HK-2 (cell line): ENCODE data around the gene CDH23.
A peak's percentile ranks its signal among the peaks of the same experiment; 100 is the strongest.

ENCODE experiments used
- DNase-seq: peaks from one replicate; pipeline ENCODE4 v3.0.0-alpha.2; 2018; ENCODE audit not compliant: unreplicated experiment

The CDH23 gene

DNA sequence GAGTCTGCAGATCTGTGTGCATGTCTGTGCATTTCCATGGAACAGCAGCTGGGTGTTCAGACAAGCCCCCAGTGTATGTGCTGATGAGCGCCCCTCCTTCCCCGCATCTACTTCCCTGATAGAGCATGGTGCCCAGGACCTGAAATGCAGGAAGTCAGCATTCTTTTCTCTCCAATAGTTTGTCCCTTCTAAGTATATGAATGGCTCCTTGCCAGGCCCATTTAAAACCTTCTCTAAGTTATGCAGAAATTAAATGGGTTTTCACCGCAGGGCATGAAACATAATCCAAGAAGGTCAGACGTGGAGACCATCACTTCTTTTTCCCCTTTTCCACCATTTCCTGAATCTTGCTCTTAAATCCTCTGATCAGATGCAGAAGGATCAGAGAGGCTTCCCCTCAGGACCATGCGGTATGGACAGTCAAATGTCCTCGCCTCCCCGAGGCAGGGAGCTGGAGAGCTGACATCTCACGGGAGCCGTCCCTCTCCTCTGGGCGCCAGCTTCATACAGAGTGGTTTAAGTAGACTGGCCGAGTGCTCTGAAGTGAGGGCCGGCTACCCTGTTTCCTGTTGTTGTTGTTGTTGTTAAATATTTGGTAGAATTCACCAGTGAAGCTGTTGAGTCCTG lies 167.6 kb downstream of the CDH23 start:
- no peak for DNase-seq

DNA sequence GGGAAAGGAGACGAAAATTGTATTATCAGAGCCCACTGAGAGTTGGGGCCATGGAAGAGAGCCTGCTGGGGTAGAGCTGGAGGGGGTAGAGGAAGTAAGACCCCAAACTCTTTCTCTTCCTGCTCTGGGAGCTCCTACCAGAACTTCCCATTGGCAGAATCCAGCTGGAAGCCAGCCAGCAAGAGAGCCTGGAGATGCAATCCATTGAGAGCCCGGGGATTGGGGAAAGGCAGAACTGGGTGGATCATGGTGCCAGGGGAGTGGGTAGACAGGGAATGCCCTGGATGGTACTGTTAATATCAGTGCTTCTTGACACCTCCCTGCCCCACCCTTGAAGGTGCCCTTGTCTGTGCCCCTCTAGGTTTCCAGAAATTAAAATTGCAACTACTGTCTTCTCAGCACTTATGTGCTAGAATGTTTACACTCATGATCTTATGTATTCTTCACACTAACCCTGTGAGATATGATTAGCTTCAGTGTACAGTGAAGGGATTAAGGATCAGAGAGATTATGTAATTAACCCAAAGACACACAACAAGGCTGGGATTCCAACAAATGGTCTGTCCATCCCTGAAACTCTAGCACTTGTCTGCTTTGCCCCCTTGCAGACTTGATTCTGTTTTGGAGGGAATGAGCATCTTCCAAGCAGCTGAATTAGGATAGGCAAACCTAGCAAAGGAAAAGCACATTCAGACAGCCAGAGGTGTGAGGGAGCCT lies 168.7 kb downstream of the CDH23 start:
- DNase-seq: no peak

DNA sequence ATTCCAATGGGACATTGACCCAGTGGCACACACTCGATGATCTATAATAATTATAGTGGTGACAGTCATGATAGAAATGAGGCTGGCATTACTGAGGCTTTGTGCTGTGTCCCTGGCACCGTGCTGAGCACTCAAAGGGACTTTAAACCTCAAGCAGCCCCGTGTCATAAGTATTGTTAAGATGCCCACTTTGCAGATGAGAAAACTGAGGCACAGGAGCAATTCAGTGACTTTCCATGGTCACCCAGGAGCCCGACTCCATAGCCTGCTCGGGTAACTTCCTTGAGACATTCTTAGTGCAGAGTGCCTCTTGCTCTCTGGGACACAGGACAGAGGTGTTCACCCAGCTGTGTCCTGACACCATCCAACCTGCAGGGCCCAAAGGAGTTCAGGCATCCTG lies 170.3 kb downstream of the CDH23 start:
- no peak for DNase-seq

DNA sequence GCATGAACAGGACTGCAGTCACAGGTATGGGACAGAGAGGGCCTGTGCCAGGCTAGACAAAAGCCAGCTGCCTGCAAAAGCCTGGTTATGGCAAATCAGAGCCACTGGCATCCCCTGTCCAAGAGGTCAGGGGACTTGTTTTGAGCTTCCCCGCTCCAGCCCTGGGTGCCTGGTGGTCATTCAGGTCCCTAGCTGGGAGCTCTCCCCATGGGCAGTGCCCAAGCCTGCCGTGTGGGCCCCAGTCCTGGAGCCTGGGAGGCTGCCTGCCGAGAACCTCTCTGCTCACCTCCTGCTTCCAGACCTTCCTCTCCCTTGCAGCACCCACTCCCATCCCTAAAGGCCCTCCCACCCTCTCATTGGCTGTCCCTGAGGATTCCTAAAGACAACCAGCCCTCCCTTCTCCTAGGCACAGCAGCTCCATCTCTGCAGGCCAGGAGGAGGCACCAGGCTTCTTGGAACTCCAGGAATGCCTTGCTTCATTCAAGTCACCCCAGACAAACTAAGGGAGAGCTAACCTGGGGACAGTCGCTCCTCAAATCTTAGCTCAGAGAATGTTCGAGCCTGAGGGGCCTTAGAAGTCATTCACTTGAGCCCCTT lies 172.3 kb downstream of the CDH23 start:
- DNase-seq: no peak

DNA sequence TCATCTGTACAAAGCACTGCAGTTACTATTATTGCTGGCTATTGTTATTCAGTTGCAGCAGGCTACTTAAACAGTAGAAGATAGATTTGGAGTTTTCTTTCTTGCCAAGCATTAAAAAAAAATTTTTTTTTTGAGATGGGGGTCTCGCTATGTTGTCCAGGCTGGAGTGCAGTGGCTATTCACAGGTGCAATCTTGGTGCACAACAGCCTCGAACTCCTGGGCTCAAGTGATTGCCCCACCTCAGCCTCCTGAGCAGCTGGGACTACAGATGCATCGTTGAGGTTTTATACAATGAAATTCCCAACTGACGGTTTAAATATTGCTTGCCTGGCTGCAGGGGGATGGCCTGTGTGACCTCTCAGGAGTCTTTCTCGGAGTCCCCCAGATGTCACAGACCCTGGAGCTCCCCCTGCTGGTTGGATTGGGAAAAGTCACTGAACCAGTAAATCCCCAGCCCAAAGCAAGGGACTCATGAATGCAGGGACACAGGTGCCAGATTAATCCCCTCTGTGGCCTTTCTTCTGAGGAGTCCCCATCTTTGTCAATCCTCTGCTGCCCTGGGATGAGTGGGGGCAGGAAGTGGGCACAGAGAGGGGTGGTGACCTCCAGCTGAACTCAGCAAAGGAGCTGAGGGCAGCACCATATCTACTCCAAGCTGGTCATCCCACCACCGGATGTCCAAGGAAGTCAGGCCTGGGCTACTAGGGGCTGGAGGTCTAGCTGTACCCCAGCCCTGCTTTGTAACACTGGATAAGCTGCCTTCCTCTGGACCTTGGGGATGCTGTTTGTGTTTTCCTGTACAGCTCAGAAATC lies 173.3 kb downstream of the CDH23 start:
- DNase-seq: peak; percentile 78

DNA sequence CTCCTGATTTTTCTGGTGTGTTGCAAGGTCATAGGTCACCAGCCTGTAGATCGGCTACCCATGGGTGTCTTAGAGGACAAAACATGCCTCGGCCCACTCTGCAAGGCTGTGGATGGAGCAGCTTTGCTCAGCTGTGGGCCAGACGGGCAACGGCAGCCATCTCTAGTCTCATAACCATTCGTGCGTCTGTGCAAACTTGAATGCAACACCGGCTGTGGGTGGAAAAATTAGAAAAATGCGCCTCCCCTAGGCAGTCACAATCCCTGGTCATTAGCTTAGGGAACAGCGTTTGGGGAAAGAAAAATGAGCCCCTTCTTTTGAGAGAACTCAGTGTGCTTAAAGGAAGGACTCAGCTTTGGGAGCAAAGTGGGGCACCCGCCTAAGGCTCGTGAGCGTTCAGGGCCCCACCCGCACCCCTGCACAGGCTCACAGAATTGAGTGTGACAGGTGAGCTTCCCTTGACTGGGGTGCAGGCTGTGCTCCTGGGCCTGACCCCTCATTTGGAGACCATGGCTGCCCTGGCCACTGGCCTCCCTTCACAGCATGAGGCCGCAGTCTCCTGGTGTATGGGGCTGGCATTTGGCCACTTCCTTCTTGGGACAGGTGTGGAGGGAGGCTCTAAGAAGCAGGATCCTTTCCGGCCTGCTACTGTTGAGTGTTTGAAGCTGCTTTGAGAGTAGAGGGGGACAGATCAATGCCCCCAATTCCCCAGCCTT lies 174.9 kb downstream of the CDH23 start:
- DNase-seq: no peak

DNA sequence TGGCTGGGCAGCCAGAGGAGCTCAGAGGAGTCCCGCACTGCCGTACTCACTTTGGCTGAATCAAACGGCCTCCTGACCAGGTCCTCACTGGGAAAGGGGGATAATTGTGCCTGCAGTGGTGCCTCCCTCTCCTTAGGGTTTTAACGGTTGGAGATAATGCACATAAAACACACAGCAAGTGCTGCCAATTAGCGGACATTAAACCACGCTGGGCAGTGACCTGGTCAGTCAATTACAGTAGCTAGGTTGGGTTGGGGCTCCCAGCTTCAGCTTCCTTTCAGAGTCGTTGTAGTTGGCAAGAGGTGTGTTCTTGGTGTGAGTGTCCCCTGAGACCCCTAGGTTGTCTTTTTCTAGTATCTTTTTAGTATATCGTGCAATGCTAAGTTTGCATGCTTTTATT lies 176.2 kb downstream of the CDH23 start:
- no peak for DNase-seq

DNA sequence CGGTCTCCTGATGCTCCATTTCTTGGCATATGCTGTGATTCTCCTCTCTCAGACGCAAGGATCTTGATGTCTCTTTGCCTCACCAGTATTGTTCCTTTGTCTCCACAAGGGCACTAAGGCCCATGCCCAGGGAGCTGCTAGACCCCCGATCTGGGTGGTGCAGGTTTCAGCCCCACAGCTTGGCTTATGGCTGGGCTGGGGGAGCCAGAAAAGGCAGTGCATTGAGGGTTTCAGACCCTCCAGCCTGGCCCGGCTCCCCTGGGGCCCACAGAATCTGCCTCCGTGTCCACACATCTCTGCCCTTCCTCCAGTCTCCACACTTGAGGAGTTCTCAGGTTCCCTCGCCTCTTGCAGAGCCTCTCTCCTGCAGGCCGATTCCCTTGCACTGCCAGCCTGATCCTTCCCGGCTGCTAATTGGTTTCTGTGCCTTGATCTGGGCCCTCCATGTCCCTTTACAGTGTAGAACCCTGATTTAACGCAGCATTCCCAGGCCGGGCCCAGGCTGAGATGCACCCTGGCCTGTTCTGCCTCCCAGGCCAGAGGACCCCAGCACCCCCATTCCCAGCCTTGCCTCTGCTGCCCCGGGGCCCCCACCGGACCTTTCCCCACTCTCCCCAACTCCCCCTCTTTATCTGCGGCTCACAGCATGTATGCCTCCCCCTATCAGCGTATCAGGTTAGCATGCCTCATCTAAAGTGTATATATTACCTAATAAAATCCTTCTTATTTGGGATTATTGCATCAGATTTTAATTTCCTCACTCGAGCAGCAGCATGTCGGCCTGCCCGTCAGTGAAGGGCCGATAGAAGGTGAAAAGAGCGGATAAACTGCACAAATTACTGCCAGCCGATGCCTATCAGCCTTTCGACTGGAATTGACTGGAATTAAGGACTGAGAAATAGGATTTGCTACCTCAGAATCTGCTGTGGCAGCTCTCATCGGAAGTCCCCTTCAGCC lies 177.1 kb downstream of the CDH23 start:
- DNase-seq: no peak

DNA sequence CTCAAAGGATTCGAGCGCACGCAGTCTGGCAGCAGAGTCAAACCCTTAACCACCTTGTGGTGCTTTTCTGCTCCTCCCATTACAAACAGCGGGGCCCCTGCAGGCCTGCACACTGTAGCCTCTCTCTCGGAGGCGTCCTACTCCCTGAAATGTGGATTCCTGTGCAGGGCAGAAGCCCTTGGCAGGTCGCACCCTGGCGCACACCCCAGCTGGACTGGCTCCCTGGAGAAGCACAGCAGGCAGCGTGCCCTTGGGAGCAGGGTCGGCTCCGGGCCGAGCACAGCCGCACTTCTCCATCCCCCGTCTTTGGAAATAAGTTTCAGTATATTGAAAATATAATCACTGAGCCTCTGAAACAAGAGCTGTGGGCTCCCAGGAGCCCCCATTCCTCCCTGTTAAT lies 178.7 kb downstream of the CDH23 start:
- DNase-seq: no peak

DNA sequence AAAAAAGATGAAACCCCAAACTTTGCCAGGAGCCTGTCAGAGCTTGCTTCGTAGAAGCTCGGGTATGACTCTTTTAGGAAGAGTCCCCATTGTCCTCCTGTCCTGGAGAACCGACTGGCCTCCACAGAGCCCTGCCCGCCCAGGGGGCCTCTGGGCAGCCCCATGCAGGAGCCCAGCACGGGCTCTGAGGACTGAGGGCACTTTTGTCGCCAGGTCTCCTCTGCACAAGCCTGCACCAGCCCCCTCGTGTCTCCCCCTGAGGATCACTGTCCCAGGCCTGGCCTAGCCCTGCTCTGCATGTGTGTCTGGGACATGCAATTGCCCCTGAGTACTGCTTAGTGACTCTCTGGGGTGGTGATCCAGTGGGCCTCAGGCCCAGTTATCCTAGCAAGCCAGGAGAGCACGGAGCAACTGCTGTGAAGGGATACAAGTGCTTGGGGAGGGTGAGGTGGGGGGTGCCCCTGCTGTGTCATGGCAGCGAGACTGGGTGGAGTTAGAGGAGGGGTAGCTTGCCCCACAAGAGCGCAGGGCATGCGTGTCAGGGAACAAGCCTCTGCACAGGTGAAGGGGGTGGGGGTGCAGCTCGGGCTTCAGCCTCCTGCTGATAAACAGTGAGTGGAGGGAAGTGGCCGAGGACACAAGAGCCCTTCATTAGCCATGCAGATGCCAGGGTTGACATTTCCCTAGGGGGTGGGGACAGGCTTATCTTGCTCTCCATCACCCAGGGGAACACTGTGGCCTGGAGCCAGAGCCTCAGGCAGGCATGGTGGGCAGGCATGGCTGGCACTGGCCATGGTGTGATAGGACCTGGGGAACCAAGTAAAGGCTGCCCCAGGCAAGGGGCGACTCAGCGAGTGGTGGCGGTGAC lies 179.4 kb downstream of the CDH23 start:
- no peak for DNase-seq

DNA sequence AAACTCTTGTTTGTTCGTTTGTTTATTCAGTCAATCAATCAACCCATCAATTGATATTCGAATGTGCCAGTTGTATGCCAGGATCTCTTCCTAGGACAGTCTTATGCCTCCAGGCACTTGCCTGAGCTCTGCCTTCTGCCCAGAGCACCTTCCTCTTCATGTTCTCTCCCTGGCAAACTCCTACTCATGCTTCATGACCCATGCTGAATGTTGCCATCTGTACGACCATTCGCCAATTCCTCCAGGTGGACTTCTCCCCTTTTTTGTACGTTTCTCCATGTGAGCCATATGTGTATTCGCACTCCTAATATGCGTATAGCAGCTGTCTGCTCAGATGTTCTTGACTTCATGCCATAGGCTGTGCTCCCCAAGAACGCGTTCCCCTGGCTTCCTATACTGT lies 180.1 kb downstream of the CDH23 start:
- no peak for DNase-seq

DNA sequence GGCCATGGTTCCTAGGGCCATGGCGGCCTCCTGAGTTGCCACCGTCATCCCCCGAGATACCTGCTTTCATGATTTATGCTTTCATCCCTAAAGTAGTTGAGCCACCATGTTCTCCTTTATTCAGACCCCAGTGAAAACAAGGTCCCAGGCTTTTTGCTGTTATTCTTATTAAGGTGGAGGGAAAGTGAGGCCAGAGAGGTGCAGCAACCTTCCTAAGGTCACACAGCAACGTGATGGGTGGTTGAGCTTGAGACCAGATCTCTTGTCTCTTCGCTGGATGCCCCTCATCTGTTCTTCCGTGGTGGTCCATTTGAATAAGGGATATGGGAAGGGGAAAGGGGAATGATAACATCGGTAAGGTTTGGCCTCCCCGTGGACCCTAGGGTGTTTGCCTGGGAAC lies 180.6 kb downstream of the CDH23 start:
- DNase-seq: no peak

DNA sequence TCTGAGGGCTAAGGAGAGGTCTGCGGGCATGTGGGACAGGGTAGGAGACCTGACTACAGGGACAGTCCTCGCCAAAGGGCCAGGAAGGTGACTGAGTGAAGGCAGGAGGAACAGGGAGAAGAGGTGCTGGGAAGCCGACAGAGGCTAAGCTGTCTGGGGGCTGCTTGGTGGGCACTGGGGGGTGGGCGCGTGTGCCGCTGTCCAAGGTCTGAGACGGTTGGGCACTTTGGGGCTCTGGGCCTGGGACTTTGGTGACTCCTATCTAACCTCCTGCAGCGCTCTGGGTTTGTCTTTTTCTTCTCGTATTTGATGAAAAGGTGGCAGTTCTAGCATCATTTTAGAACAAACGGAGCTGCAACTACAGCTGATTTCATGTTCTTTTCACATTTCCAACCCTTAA lies 181.3 kb downstream of the CDH23 start:
- DNase-seq: no peak

DNA sequence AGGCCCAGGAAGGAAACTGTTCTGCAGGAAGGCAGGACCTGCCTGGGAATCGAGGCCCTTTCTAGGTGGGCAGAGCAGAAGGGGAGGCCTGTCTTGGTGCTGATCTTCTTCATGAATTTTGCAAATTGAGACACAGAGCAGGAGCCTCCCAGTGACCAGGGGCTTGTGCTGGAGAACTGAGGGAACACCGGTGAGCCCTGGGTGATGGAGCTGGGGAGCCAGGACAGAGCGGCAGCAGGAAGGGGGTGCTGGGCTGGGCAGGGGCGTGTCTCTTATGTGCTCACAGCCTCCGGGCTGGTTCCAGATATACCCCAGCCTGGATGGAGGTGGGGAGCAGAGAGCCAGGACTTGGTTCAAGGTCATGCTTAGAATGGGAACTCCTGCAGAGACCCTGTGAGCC lies 182.9 kb downstream of the CDH23 start:
- no peak for DNase-seq

DNA sequence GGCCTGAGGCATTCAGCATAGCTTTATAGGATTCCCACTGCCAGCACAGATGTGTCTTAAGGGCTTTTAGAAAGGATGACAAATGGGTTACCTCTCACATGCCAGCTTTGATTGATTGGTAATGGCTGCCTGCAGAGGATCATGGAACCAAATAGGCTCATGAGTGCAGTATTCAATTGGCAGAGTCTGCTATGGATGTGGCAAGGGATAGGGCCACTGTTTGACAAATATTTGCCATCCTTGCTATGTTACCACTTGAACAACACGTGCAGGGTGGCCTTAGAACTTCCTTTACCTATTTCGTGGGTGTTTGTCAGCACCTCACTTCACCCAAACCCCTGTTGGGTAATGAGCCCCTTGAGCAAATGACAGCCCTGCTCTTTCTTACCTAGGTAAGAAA lies 183.7 kb downstream of the CDH23 start:
- DNase-seq: no peak

DNA sequence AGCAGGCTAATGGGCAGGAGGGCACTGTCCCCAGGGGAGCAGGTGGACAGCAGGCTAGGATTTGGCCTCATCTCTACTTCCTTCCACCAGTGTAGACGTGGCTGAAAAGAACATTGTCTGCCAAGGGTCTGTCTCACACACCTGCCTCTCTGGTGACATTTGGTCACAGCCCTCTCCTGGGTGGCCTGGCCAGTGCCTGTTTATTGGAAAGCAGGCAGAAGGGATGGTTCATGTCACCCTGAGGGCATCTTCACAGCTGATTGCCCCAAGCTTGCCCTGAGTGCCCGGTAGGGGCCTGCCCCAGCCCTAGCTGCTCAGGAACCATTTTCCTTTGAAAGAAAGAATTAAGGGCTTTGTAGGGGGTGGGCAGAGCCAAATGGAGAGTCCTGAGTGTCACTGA lies 184.2 kb downstream of the CDH23 start:
- DNase-seq: no peak

DNA sequence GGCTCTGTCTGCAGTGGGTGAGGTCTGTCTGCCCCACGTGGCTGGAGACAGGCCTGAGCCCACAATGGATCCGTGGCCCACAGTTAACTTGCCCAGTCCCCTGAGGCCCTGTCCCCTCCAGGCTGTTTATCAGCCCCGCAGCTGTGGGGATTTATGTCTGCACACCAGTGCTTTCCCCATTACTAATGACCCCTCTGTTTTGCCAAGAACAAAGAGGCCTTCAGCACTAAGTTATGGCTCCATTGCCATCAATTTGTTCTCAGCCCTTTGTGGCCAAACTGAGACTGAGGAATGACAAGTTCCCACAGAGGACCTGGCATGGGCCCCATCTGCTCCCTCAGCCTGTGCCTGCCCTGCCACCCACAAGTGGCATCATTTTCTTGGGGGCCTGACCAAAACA lies 184.7 kb downstream of the CDH23 start:
- no peak for DNase-seq

DNA sequence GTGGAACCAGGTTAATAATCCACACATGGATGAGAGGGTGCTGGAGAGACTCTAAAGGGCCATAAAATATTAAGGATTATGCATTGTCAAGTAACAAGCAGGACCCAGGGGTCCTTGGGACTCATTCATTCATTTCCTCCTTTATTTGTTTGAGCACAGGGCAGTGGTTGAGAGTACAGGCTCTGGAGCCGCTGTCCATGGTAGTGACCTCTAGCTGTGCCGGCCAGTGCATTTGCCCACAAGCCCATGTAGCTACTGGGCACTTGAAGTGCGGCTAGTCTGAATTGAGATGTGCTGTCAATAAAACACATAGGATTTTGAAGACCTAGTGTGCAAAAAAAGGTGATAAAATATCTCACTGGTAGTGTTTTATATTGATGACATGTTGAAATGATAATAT lies 185.3 kb downstream of the CDH23 start:
- peak; percentile 29 for DNase-seq

DNA sequence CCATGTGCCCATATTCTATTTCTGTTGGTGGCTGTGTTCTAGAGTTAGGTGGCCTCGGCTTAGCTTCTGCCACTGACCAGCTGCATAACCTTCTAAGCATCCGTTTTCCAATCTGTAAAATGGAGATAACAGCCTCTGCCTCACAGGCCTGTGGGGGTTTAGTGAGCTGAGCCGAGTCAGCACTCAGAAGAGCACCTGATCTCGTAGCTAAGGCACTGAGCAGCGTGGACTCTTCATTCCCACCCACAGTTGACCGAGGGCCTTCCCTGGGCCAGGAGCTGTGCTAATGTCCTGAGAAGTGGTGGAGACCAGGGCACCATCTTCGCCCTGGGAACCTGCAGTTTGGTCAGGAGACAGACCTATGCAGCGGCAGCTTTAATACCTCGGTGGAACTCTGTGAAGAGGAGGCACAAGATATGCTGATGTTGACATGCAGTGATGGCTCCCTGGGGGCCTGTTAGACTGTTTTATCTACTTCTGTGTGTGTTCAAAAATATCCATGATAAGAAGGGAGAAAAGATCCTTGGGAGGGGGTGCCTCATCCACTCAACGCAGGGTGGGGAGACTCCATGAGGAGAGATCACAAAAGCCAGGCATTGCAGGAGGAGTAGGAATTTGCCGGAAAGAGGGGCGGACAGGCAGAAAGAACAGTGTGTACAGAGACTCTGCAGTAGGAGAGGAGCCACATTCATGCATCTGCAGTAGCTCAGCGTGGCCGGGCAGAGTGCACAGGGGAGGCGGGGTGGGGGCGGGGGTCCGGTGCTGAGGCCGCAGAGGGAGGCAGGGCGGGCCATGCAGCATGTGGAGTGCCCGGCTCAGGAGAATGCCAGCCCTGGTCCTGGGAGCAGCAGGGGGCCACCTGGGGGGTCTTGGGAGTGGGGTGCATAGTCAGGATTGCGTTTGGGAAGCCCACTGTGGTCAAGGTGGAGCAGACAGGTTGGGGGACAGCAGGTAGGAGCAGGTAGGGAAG lies 186.1 kb downstream of the CDH23 start:
- DNase-seq: no peak
